HG03575 (cell line): ENCODE results near the gene ZNRF4.
"Not testable (repeated sequence)": the region's sequence is repeated elsewhere in the genome, so short reads cannot be mapped to it uniquely, and the experiment has no call there.

Experiments
- ATAC-seq: cut with Tn5 transposase; IDR thresholded peaks from one replicate; pipeline ENCODE4 v1.9.1; 2021; ENCODE audit not compliant: unreplicated experiment, insufficient number of reproducible peaks, low FRiP score; ENCODE audit errors: extremely low read depth

The ZNRF4 gene

GRCh38 chr19:5455367-5456129 lies at the start of gene ZNRF4:
Gene ZNRF4, plus strand, starts transcription at chr19:5455417. Its CDS starts 75 bp downstream, at chr19:5455492.
- no peak for ATAC-seq

- ATAC-seq, result not testable (repeated sequence)
Observed at GRCh38 chr19:5406198-5406597, 49.0 kb upstream of the ZNRF4 start.

GRCh38 chr19:5406816-5407215 lies 48.4 kb upstream of the ZNRF4 start:
- no peak for ATAC-seq

- no peak for ATAC-seq
Observed at GRCh38 chr19:5407356-5407755, 47.9 kb upstream of the ZNRF4 start.

GRCh38 chr19:5417495-5418436 lies 37.5 kb upstream of the ZNRF4 start:
- ATAC-seq, result no peak

GRCh38 chr19:5418677-5419076 lies 36.5 kb upstream of the ZNRF4 start:
- no peak for ATAC-seq

GRCh38 chr19:5420953-5421352 lies 34.3 kb upstream of the ZNRF4 start:
- ATAC-seq, result no peak

GRCh38 chr19:5423567-5424125 lies 31.6 kb upstream of the ZNRF4 start:
- no peak for ATAC-seq

- ATAC-seq, result no peak
Observed at GRCh38 chr19:5424192-5424973, 30.8 kb upstream of the ZNRF4 start.

- ATAC-seq, result no peak
Observed at GRCh38 chr19:5425260-5425659, 30.0 kb upstream of the ZNRF4 start.

GRCh38 chr19:5430237-5430636 lies 25.0 kb upstream of the ZNRF4 start:
- ATAC-seq, result no peak

GRCh38 chr19:5432687-5433086 lies 22.5 kb upstream of the ZNRF4 start:
- ATAC-seq, result no peak

- no peak for ATAC-seq
Observed at GRCh38 chr19:5434351-5434917, 20.8 kb upstream of the ZNRF4 start.

GRCh38 chr19:5434970-5435641 lies 20.1 kb upstream of the ZNRF4 start:
- no peak for ATAC-seq

- no peak for ATAC-seq
Observed at GRCh38 chr19:5435642-5436017, 19.6 kb upstream of the ZNRF4 start.

GRCh38 chr19:5436106-5436947 lies 18.9 kb upstream of the ZNRF4 start:
- no peak for ATAC-seq

GRCh38 chr19:5436948-5437306 lies 18.3 kb upstream of the ZNRF4 start:
- no peak for ATAC-seq
